PC-9 (cell line): ENCODE data around the gene TMEM43. TPM values are rescaled to one million over a fixed set of nuclear protein-coding genes. Genes with fewer than 3 reads are reported as not detected.

Source experiments
- BruUV-seq: library from RNA; stranded (reverse); fragments of 400-500 nt; replicated peaks from 2 replicates; lab custom pipeline; 2021; lab: Mats Ljungman, UMichigan
- CTCF ChIA-PET: fragments of 300-600 bp; sonication (Branson Sonifier 250); formaldehyde crosslinking; loops from one replicate; lab custom pipeline; 2022; ENCODE audit warnings: antibody characterized with exemption; lab: Charles Lee
- POLR2A ChIA-PET: fragments of 300-600 bp; sonication (Branson Sonifier 250); formaldehyde crosslinking; loops from one replicate; lab custom pipeline; 2022; ENCODE audit warnings: antibody characterized with exemption; ENCODE audit not compliant: unreplicated experiment; lab: Charles Lee
- DNase-seq, 2 experiments: peaks; one replicate each; pipeline versions ENCODE4 v3.0.0 to v3.0.0-alpha.2; 2015 to 2022; ENCODE audit warnings: mixed read lengths in 1 of 2
- H2AFZ ChIP-seq: fragments of 200-600 bp; sonication (generic); 2 replicates; pipeline ENCODE4 v1.8.1; 2017; ENCODE audit warnings: antibody characterized with exemption
- H3F3A ChIP-seq: fragments of 200-600 bp; sonication (generic); 2 replicates; pipeline ENCODE4 v1.8.1; 2017; ENCODE audit warnings: antibody characterized with exemption, mild to moderate bottlenecking, low read depth; ENCODE audit not compliant: insufficient read depth
- H3K27ac ChIP-seq: fragments of 200-600 bp; sonication (generic); 2 replicates; pipeline ENCODE4 v1.6.1; 2016; ENCODE audit warnings: mixed run types
- H3K27me3 ChIP-seq: fragments of 200-600 bp; sonication (generic); 2 replicates; pipeline ENCODE4 v1.6.1; 2016; ENCODE audit warnings: low read depth, mixed run types; ENCODE audit not compliant: insufficient read depth
- H3K36me3 ChIP-seq: fragments of 200-600 bp; sonication (generic); 2 replicates; pipeline ENCODE4 v1.6.1; 2016; ENCODE audit warnings: low read depth, mixed run types
- H3K4me1 ChIP-seq: fragments of 200-600 bp; sonication (generic); replicated peaks from 2 replicates; pipeline ENCODE4 v1.6.1; 2016; ENCODE audit warnings: mixed run types; ENCODE audit not compliant: insufficient read depth
- H3K4me2 ChIP-seq: fragments of 200-600 bp; sonication (generic); 2 replicates; pipeline ENCODE4 v1.6.1; 2017; ENCODE audit warnings: mixed run types
- H3K4me3 ChIP-seq: fragments of 200-600 bp; sonication (generic); 2 replicates; pipeline ENCODE4 v1.6.1; 2016; ENCODE audit warnings: mixed run types
- H3K79me2 ChIP-seq: fragments of 200-600 bp; sonication (generic); 2 replicates; pipeline ENCODE4 v1.6.1; 2017; ENCODE audit warnings: low read depth, mixed run types
- H3K9me2 ChIP-seq: fragments of 200-600 bp; sonication (generic); 2 replicates; pipeline ENCODE4 v1.8.1; 2017; ENCODE audit warnings: mild to moderate bottlenecking; ENCODE audit not compliant: insufficient read depth
- H3K9me3 ChIP-seq: fragments of 200-600 bp; sonication (generic); 2 replicates; pipeline ENCODE4 v1.8.1; 2016; ENCODE audit warnings: low read depth; ENCODE audit not compliant: insufficient read depth
- H4K20me1 ChIP-seq: fragments of 200-600 bp; sonication (generic); 2 replicates; pipeline ENCODE4 v1.8.1; 2017; ENCODE audit not compliant: insufficient read depth
- EZH2 ChIP-seq: fragments of 200-600 bp; sonication (generic); IDR thresholded peaks from 2 replicates; pipeline ENCODE4 v1.8.0; 2017; ENCODE audit warnings: antibody characterized with exemption, low read depth
- intact Hi-C: fragments of 100-400 bp; cut with micrococcal nuclease; formaldehyde crosslinking; loops from one replicate; pipeline ENCODE4 v1.10.0; 2022; ENCODE audit not compliant: unreplicated experiment
- total RNA-seq: library from RNA; stranded (reverse); gene quantifications from 2 replicates; pipeline ENCODE4 v1.2.3, GENCODE V29; 2021
- TF ChIP-seq, protein P1 (sequence below): fragments of 200-600 bp; sonication (generic); conservative IDR thresholded peaks from 2 replicates; pipeline ENCODE4 v1.6.1; 2017; ENCODE audit warnings: mixed run types, antibody characterized with exemption, mild to moderate bottlenecking, moderate library complexity

The TMEM43 gene
- total RNA-seq, 1 experiment from 2014 or later = 64.7 TPM

- TF ChIP-seq, protein P1, sequence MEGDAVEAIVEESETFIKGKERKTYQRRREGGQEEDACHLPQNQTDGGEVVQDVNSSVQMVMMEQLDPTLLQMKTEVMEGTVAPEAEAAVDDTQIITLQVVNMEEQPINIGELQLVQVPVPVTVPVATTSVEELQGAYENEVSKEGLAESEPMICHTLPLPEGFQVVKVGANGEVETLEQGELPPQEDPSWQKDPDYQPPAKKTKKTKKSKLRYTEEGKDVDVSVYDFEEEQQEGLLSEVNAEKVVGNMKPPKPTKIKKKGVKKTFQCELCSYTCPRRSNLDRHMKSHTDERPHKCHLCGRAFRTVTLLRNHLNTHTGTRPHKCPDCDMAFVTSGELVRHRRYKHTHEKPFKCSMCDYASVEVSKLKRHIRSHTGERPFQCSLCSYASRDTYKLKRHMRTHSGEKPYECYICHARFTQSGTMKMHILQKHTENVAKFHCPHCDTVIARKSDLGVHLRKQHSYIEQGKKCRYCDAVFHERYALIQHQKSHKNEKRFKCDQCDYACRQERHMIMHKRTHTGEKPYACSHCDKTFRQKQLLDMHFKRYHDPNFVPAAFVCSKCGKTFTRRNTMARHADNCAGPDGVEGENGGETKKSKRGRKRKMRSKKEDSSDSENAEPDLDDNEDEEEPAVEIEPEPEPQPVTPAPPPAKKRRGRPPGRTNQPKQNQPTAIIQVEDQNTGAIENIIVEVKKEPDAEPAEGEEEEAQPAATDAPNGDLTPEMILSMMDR = no peak
- TF ChIP-seq EZH2 = no peak
- ChIA-PET POLR2A (no interaction called here), CTCF (no interaction called here)
- Histone ChIP-seq H3K4me1 (no peaks in the 10 kb centered on the region), H3K4me2 (no peak overlapping the region), H3F3A (no peaks in the 10 kb centered on the region), H4K20me1 (no peaks in the 10 kb centered on the region), H2AFZ (no peak overlapping the region), H3K27ac (no peak overlapping the region), H3K79me2 (no peaks in the 10 kb centered on the region), H3K27me3 (no peaks in the 10 kb centered on the region), H3K9me3 (no peaks in the 10 kb centered on the region; the same call in 1 of the 2 replicates), H3K36me3 (peaks cover 46% of the 10 kb centered on the region), H3K4me3 (no peak overlapping the region), H3K9me2 (no peaks in the 10 kb centered on the region)
- BruUV-seq = no TSS peak
- intact Hi-C loops = no loop called here
- DNase-seq = no peak
Measured at GRCh38 chr3:14162178-14162577, 37.3 kb downstream of the TMEM43 start.

DNA sequence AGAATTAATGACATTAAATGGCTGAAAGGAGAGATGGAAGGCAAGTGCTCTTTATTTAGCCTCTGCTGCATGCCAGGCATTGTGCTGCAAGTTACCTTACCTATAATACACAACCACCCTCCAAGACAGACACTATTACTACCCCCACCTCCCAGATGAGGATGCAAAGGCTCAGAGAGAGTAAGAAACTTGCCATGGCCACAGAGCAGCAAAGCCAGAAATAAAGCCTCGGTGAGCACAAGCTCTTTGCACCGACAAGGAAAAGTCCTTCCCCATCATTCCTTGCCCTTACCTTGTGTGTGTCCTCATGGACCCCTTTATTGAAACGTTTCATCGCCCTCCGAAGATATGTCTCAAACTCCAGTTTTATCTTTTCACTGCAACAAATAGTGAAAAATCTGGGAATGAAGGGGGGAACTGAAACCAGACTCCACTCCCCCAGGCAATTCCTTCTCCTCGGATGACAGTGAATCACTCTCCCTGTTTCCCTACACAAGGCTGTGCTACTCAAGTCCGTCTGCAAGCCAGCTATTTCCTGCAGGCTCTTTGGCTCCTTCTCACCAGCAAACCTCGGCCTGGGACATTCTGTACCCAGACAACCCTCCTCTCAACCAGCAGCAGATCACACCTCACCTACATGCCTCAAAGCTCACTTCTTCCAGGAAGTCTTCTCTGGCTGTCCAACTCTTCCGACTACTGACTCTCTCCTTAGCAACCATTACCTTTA is 42.2 kb downstream of the TMEM43 start:
- TF ChIP-seq, protein P1 = no peak
- TF ChIP-seq EZH2 = no peak
- H3K4me2 ChIP-seq = no peak overlapping the region
- H4K20me1 ChIP-seq = no peaks in the 10 kb centered on the region
- POLR2A ChIA-PET = no interaction called here
- peaks cover 49% of the 10 kb centered on the region for H3K36me3 ChIP-seq
- H3K9me2 ChIP-seq = no peaks in the 10 kb centered on the region
- BruUV-seq = no TSS peak
- CTCF ChIA-PET = no interaction called here
- no peaks in the 10 kb centered on the region for H3K9me3 ChIP-seq
- no peaks in the 10 kb centered on the region for H3K27me3 ChIP-seq
- H3K4me1 ChIP-seq = peaks cover 14% of the 10 kb centered on the region
- no peak overlapping the region for H2AFZ ChIP-seq
- intact Hi-C loops = no loop called here
- no peak for DNase-seq
- H3K79me2 ChIP-seq = no peaks in the 10 kb centered on the region
- 0 out of 2 replicates have a peak, but pooled peaks cover 4% of the 10 kb centered on the region for H3F3A ChIP-seq
- no peak overlapping the region for H3K4me3 ChIP-seq
- H3K27ac ChIP-seq = no peak overlapping the region

DNA sequence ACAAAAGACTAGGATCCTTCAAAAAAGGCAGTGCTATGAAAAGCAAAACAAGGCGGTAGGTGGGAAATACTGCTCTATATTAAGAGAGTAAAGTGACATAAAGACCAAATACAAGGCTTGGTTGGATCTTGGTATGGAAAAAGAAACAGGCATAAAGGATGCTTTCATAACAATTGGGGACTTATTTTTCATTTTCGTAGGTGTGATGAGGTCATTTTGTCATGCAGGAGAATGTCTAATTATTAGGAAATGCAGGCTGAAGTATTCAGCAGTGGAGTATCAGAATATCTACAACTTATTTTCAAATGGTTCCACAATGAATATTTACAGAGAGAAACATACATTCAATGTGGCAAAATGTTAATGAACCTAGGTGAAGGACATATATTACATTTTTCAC is 44.6 kb downstream of the TMEM43 start:
- CTCF ChIA-PET = no interaction called here
- no peaks in the 10 kb centered on the region for H4K20me1 ChIP-seq
- H3K4me2 ChIP-seq = no peak overlapping the region
- H3K27me3 ChIP-seq = no peaks in the 10 kb centered on the region
- DNase-seq = no peak
- TF ChIP-seq, protein P1 = no peak
- TF ChIP-seq EZH2 = no peak
- H3K4me1 ChIP-seq = peaks cover 14% of the 10 kb centered on the region
- H3K9me3 ChIP-seq = no peaks in the 10 kb centered on the region
- POLR2A ChIA-PET = interaction anchor here (0.7 kb wide), 1 partner anchor 43 kb away, joined by 6 read pairs; no protein-coding TSS in a partner anchor
- no TSS peak for BruUV-seq
- H3K27ac ChIP-seq = no peak overlapping the region; the same call in 1 of the 2 replicates
- H3K4me3 ChIP-seq = no peak overlapping the region
- 0 out of 2 replicates have a peak, but pooled peaks cover 4% of the 10 kb centered on the region for H3F3A ChIP-seq
- no peaks in the 10 kb centered on the region for H3K9me2 ChIP-seq
- H3K36me3 ChIP-seq = peaks cover 39% of the 10 kb centered on the region
- intact Hi-C loops = no loop called here
- no peak overlapping the region for H2AFZ ChIP-seq
- H3K79me2 ChIP-seq = 0 out of 2 replicates have a peak, but pooled peaks cover 3% of the 10 kb centered on the region
